ENCODE measurements around the gene KCTD1.

GRCh38 chr18:26551695-26552081, 3.3 kb upstream of the KCTD1 start:
- TF ChIP-seq EZH2 (IDR thresholded peaks at IDR 0.05; ENCODE audit: insufficient read depth, low read length) (no peak), CTCF (IDR thresholded peaks at IDR 0.05; ENCODE audit: insufficient read depth, low read depth, low read length) (no peak)

Data from astrocyte (in vitro differentiated cells and primary cell).